OCI-LY1 (cell line): Measurements from ENCODE around the gene UCP2.

ENCODE experiments used
- H2AFZ ChIP-seq: fragments of 200-600 bp; sonication (generic), shearing (Covaris generic); 2 replicates; pipeline ENCODE4 v1.6.0; 2014; ENCODE audit warnings: antibody characterized with exemption, mild to moderate bottlenecking, low read length
- H3F3A ChIP-seq: fragments of 200-600 bp; sonication (generic), shearing (Covaris generic); 2 replicates; pipeline ENCODE4 v1.6.0; 2014; ENCODE audit warnings: mild to moderate bottlenecking, antibody characterized with exemption, low read length, moderate library complexity; ENCODE audit not compliant: insufficient read depth
- H3K27ac ChIP-seq: fragments of 200-600 bp; sonication (generic); 2 replicates; pipeline ENCODE4 v1.5.1; 2014; ENCODE audit warnings: low read length, mixed run types, mild to moderate bottlenecking, low read depth; ENCODE audit not compliant: poor library complexity, severe bottlenecking
- H3K27me3 ChIP-seq: fragments of 200-600 bp; sonication (generic); 2 replicates; pipeline ENCODE4 v1.6.0; 2014; ENCODE audit warnings: antibody characterized with exemption, mild to moderate bottlenecking, low read length, moderate library complexity; ENCODE audit not compliant: insufficient read depth
- H3K36me3 ChIP-seq: fragments of 200-600 bp; sonication (generic); 2 replicates; pipeline ENCODE4 v1.6.1; 2014; ENCODE audit warnings: mild to moderate bottlenecking, antibody characterized with exemption, low read length, moderate library complexity, mixed read lengths; ENCODE audit not compliant: insufficient read depth
- H3K4me1 ChIP-seq: fragments of 200-600 bp; sonication (generic); 2 replicates; pipeline ENCODE4 v1.5.1; 2014; ENCODE audit warnings: mild to moderate bottlenecking, low read length, moderate library complexity; ENCODE audit not compliant: insufficient read depth, severe bottlenecking
- H3K4me2 ChIP-seq: fragments of 200-600 bp; sonication (generic), shearing (Covaris generic); 2 replicates; pipeline ENCODE4 v1.6.1; 2014; ENCODE audit warnings: low read length
- H3K4me3 ChIP-seq: fragments of 200-600 bp; sonication (generic); 2 replicates; pipeline ENCODE4 v1.5.1; 2014; ENCODE audit warnings: low read length, low read depth, mild to moderate bottlenecking, mixed read lengths; ENCODE audit not compliant: poor library complexity, severe bottlenecking
- H3K79me2 ChIP-seq: fragments of 200-600 bp; shearing (Covaris generic); 2 replicates; pipeline ENCODE4 v1.6.1; 2016; ENCODE audit warnings: mixed run types, low read length, mixed read lengths; ENCODE audit not compliant: insufficient read depth
- H3K9ac ChIP-seq: fragments of 200-600 bp; sonication (generic), shearing (Covaris generic); 2 replicates; pipeline ENCODE4 v1.6.1; 2014; ENCODE audit warnings: mild to moderate bottlenecking, low read length, mixed read lengths
- H3K9me2 ChIP-seq: fragments of 200-600 bp; sonication (generic), shearing (Covaris generic); 2 replicates; pipeline ENCODE4 v1.6.1; 2014; ENCODE audit warnings: low read depth, mild to moderate bottlenecking, low read length, mixed read lengths
- H3K9me3 ChIP-seq: fragments of 200-600 bp; shearing (Covaris generic); 2 replicates; pipeline ENCODE4 v1.6.1; 2014; ENCODE audit warnings: low read length, mixed read lengths
- H4K20me1 ChIP-seq: fragments of 200-600 bp; sonication (generic), shearing (Covaris generic); 2 replicates; pipeline ENCODE4 v1.6.0; 2016; ENCODE audit warnings: mild to moderate bottlenecking, low read length; ENCODE audit not compliant: insufficient read depth
- CTCF ChIP-seq: fragments of 200-600 bp; sonication (generic), shearing (Covaris generic); IDR thresholded peaks from 2 replicates; pipeline ENCODE4 v1.5.1; 2017; ENCODE audit warnings: mild to moderate bottlenecking, antibody characterized with exemption, low read length, moderate library complexity, mixed read lengths
- EZH2 ChIP-seq: fragments of 200-600 bp; sonication (generic), shearing (Covaris generic); IDR thresholded peaks from 2 replicates; pipeline ENCODE4 v1.8.0; 2017; ENCODE audit warnings: borderline replicate concordance, mixed run types, mild to moderate bottlenecking, antibody characterized with exemption, low read length, moderate library complexity, mixed read lengths

UCP2 gene

DNA sequence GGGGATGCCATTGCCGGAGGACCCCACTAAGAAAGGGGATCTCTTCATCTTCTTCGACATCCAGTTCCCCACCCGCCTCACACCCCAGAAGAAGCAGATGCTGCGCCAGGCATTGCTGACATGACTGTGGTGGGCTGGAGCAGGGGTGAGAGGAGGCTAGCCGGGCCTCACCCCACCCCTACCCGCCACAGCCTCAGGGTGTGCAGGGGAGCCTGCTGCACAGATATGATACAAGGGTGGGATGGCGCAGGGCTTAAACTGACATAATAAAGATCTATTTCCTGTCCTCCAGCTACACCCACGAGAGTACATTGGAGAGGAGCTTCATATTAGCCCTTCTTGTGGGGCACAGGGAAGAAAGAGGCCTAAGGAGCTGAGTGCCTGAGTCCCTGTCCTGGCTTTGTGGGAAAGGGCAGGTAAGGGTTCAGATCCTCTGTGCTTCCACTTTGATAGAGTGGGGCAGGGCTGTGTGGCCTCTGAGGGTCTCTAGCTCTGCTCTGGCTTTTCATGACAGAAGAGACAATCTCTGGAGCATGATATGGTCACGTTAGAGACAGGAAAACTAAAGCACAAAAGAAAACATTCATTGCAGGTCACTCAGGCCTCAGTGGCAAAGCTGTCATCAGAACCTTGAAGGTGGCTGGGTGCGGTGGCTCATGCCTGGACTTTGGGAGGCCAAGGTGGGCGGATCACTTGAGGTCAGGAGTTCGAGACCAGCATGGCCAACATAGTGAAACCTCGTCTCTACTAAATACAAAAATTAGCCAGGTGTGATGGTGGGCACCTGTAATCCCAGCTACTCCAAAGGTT lies 12.4 kb downstream of the UCP2 start:
- Histone ChIP-seq H2AFZ (no peak overlapping the region), H3K9ac (no peak overlapping the region), H3K4me1 (peaks cover 51% of the 10 kb centered on the region), H3K27me3 (no peaks in the 10 kb centered on the region), H4K20me1 (no peaks in the 10 kb centered on the region), H3K36me3 (peaks cover 25% of the 10 kb centered on the region), H3K79me2 (no peaks in the 10 kb centered on the region), H3K9me2 (no peaks in the 10 kb centered on the region), H3K9me3 (no peaks in the 10 kb centered on the region), H3K4me3 (no peak overlapping the region), H3K27ac (peak overlapping the region; percentile 76), H3F3A (no peaks in the 10 kb centered on the region; the same call in 1 of the 2 replicates), H3K4me2 (no peak overlapping the region)
- no peak for TF ChIP-seq EZH2
- no peak for TF ChIP-seq CTCF

- Histone ChIP-seq H3K36me3 (peaks cover 14% of the 10 kb centered on the region), H3F3A (no peaks in the 10 kb centered on the region; the same call in 1 of the 2 replicates), H3K9me2 (no peaks in the 10 kb centered on the region), H3K4me1 (peaks cover 43% of the 10 kb centered on the region), H4K20me1 (no peaks in the 10 kb centered on the region), H2AFZ (no peak overlapping the region), H3K9ac (no peak overlapping the region), H3K27ac (no peak overlapping the region), H3K4me3 (no peak overlapping the region), H3K27me3 (no peaks in the 10 kb centered on the region), H3K79me2 (no peaks in the 10 kb centered on the region), H3K9me3 (no peaks in the 10 kb centered on the region), H3K4me2 (no peak overlapping the region)
- no peak for TF ChIP-seq CTCF
Observed at GRCh38 chr11:73969091-73969490, 13.6 kb downstream of the UCP2 start.

DNA sequence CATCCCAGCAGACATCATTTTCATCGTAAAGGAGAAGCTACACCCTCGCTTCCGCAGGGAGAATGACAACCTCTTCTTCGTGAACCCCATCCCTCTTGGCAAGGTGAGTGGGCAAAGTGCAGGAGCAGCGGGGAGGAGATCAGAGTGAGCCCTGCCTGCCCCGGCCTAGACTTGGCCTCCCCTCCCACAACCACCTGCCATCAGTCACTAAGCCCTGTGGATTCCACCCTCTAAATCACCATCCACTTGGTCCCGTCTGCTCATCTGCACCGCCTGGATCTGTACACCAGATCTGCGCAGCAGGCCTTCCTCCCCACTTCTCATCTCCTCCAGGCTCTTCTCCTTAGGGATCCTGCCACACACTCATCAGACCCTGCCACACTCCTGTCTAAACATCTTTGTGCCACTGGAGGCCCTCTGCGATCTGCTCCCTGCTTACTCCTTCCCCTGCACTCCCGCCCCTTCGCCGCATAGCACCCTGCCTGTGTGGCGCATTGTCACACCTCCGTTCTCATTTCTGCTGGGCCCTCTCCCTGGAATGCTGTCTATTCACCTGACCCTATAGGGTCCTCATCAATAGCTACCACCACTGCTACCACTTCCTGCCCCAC lies 14.2 kb downstream of the UCP2 start:
- Histone ChIP-seq H3K4me1 (peaks cover 39% of the 10 kb centered on the region), H3K9me3 (no peaks in the 10 kb centered on the region), H3K27me3 (no peaks in the 10 kb centered on the region), H3F3A (no peaks in the 10 kb centered on the region; the same call in 1 of the 2 replicates), H3K79me2 (no peaks in the 10 kb centered on the region), H3K4me3 (no peak overlapping the region), H3K9ac (no peak overlapping the region), H3K27ac (no peak overlapping the region), H4K20me1 (no peaks in the 10 kb centered on the region), H3K9me2 (no peaks in the 10 kb centered on the region), H3K36me3 (peaks cover 8% of the 10 kb centered on the region), H3K4me2 (no peak overlapping the region), H2AFZ (no peak overlapping the region)
- TF ChIP-seq CTCF: no peak
- TF ChIP-seq EZH2: no peak
